DMS153 treated with DMSO at 0.1 percent for 48 hours (cell line): ENCODE measurements around the gene PRCD.
"Not testable (repeated sequence)": the region's sequence is repeated elsewhere in the genome, so short reads cannot be mapped to it uniquely, and the experiment has no call there.

Source experiments
- DNase-seq: peaks from one replicate; lab custom pipeline; 2025; ENCODE audit not compliant: unreplicated experiment; lab: John Stamatoyannopoulos, UW

Gene PRCD

DNA sequence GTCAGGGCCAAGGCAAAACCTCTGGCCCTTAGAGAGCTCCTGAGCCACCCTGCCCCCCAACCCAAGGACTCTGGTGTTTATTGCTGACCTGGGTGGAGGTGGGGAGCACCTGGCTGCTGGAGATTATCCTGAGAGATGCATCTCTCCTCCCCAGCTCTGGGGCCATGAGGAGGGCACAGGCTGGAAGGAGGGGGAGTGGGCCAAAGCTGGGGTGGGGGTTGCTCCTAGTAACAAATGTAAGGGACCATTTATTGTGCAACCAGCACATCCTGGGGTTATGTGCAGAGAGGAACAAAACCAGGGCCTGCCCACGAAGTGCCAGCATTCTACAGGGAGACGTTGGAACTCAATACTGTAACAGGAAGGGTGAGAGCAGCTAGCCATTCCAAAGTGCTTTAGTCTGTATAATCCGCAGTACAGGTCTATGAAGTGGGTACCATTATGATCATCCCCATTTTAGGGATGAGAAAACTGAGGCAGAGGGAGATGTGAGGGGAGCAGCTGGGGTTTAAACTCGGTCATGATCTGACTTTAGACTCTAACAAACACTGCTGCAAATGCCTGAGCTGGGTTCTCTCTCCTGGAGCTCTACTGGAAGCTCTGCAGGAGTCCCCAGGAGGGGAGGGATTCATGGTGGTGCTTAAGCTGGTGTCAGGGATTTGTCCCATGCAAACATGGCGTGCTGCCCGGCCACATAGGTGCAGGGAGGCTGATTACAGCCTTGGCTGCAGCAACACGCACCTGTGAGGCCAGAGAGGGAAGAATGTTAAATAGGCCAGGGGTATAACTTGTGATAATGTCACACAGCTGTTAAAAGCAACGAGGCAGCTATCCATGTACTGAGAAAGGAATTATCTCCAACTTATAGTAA lies 37.3 kb upstream of the PRCD start:
- no peak for DNase-seq

DNA sequence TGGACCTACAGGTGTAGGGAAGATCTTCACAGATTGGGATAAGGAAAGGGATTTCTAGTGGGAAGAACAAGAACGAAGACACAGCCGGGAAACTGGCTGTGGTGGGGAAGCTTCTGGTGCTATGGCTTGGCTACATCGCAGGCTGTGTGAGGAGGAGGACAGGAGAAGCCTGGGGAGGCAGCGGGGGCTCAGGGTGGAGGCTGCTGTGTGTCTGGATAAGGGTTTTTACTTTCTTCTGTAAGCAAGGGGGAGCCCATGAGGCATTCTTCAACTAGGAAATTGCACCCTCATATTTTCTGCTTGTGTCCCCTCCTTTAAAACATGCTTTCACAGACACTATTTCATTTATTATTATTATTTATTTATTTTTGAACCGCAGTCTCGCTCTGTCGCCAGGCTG lies 35.7 kb upstream of the PRCD start:
- no peak for DNase-seq

- peak; percentile 51 for DNase-seq
Measured at GRCh38 chr17:76506408-76507345, 33.2 kb upstream of the PRCD start.

DNA sequence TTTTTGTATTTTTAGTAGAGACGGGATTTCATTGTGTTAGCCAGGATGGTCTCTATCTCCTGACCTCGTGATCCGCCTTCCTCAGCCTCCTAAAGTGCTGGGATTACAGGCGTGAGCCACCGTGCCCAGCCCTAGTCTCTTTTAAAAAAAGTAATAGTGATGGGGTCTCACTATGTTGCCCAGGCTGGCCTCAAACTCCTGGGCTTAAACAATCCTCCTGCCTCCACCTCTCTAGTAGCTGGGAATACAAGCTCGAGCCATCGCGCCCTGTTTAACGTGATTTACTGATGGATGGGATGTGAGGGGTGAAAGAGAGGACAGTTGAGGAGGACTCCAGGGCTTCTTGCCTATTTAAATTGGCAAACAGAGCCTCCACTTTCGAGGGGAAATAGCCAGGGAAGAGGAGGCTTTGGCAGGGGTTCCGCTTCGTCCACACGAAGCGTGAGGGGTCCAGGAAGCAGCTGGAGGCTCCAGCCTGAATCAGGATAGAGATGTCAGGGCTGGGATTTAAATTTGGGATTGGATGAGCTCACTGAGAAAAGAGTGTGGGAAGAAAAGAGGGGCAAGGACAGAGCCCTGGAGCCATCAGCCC lies 31.3 kb upstream of the PRCD start:
- not testable (repeated sequence) for DNase-seq

DNA sequence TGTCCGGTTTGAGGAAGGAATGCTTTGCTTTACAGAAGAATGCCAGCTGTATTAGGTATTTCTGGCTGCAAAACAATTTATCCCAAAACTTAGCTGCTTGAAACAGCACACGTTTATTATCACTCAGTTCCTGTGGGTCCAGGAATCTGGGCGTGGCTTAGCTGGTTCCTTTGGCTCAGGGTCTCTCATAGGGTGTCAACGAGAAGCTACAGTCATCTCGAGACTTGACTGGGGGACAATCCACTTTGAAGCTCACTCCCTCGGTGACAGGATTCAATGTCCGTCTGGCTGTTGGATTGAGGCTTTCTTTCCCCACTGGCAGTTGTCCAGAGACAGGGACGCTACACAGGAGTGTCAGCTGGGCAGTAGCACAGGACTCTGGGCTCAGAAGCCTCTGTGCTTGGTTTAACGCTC lies 29.0 kb upstream of the PRCD start:
- DNase-seq, result no peak

- no peak for DNase-seq
Measured at GRCh38 chr17:76511668-76512365, 28.0 kb upstream of the PRCD start.

GRCh38 chr17:76512366-76513305 lies 27.2 kb upstream of the PRCD start:
- no peak for DNase-seq

DNA sequence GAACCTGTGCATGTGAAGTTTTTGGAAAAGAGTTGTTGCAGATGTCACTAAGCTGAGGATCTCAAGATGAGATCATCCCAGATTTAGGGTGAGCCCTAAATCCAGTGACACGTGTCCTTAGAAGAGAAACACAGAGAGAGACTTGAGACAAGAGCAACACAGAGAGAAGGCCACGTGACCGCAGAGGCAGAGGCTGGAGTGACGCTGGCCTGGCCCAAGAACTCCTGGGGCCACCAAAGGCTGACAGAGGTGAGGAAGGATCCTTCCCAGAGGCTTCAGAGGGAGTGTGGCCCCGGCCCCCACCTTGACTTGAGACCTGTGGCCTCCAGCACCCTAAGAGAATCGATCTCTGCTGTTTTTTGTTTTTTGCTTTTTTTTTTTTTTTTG lies 26.5 kb upstream of the PRCD start:
- DNase-seq, result no peak

DNA sequence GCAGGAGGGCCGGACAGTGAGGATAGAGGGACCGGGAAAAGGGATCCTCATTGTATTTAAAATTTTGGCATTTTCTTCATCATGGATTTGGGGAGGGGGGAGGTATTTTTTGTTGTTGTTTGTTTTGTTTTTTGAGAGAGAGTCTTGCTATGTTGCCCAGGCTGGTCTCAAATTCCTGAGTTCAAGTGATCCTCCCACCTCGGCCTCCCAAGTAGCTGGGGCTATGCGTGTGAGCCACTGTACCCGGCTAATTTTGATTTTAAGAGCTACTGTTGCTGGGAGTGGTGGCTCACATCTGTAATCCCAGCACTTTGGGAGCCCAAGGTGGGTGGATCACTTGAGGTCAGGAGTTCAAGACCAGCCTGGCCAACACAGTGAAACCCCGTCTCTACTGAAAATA lies 25.5 kb upstream of the PRCD start:
- DNase-seq, result not testable (repeated sequence)

DNA sequence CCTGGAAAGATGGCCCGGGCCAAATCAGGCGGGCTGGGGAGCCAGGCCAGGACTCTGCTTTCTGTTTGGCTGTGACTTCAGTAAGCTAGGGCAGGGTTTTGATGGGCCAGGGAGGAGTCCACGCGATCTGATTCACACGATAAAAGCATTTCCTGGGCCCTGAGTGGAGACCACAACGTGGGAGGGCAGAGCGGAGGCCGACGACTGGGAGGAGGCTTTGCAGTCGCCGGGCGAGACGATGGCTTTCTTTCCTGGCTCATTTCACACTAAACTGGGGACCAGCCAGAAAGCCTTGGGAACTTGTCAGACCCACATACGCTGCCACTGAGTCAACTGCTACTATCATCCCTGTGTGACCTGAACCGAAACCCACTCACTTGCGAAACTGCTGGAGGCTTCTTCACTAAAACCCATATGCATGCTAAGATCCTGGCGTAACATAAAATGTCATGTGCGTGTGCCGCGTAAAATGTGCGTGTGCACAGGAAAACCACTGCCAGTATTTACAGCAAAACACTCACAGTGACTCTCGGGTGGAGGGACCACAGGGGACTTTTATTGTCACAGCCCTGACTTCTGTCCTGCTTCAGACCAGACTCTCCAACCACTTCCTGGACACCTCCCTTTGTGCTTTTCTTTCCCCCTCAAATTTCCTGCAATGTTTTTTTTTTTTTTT lies 24.4 kb upstream of the PRCD start:
- DNase-seq, result no peak

DNA sequence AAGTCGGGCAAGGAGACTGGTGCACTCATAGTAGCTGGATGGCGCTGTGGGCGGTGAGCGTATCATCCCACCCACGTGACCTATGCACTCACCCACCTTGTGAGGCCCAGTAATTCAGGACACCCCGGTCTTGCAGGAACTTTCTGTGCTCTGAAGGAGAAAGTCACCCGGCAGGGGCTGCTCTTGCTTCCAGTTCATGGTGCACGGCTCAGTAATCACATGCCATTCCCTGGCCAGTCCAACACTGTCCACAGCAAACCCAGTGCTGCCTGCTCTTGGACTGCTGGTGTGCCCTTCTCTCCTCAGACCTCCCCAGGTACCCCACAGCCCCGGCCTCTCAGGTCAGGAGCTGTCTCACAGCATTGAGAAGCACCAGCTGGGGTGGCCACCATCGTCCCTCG lies 22.2 kb upstream of the PRCD start:
- no peak for DNase-seq

DNA sequence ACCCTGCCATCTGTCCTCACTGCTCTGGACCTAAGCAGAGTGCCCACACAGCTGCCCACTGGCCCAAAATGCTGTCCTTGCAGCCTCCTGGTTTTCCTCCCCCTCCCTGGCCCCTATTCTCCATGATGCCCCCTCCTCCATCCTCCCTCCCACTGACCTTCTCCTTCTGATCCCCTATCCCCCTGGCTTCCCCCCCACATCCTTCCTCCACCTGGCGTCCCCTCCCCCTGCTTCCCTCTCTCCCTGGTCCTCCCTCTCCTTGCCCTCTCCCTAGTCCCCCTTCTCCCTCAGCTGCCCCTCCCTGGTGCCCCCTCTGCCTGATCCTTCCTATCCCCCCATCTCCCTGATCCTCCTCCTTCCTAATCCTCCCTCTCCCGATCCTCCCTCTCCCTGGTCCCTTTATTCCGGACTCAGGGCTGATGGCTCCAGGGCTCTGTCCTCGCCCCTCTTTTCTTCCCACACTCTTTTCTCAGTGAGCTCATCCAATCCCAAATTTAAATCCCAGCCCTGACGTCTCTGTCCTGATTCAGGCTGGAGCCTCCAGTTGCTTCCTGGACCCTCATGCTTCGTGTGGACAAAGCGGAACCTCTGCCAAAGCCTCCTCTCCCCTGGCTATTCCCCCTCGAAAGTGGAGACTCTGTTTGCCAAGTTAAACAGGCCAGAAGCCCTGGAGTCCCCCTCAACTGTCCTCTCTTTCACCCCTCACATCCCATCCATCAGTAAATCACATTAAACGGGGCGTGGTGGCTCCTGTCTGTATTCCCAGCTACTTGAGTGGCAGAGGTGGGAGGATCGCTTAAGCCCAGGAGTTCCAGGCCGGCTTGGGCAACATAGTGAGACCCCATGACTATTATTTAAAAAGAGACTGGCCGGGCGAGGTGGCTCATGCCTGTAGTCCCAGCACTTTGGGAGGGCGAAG lies 20.5 kb upstream of the PRCD start:
- DNase-seq, result no peak

- DNase-seq, result no peak
Measured at GRCh38 chr17:76521262-76521661, 18.6 kb upstream of the PRCD start.

DNA sequence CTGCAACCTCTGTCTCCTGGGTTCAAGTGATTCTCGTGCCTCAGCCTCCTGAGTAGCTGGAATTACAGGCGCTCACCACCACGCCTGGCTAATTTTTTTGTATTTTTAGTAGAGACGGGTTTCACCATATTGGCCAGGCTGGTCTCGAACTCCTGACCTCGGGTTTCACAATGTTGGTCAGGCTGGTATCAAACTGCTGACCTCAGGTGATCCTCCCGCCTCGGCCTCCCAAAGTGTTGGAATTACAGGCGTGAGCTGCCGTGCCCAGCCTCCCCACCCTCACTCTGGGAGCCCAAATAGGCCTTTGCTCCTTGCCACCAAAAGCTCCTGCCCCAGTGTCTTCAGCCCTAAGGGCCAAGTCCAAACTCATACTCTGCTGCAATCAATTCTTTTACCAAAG lies 18.2 kb upstream of the PRCD start:
- DNase-seq, result not testable (repeated sequence)

DNA sequence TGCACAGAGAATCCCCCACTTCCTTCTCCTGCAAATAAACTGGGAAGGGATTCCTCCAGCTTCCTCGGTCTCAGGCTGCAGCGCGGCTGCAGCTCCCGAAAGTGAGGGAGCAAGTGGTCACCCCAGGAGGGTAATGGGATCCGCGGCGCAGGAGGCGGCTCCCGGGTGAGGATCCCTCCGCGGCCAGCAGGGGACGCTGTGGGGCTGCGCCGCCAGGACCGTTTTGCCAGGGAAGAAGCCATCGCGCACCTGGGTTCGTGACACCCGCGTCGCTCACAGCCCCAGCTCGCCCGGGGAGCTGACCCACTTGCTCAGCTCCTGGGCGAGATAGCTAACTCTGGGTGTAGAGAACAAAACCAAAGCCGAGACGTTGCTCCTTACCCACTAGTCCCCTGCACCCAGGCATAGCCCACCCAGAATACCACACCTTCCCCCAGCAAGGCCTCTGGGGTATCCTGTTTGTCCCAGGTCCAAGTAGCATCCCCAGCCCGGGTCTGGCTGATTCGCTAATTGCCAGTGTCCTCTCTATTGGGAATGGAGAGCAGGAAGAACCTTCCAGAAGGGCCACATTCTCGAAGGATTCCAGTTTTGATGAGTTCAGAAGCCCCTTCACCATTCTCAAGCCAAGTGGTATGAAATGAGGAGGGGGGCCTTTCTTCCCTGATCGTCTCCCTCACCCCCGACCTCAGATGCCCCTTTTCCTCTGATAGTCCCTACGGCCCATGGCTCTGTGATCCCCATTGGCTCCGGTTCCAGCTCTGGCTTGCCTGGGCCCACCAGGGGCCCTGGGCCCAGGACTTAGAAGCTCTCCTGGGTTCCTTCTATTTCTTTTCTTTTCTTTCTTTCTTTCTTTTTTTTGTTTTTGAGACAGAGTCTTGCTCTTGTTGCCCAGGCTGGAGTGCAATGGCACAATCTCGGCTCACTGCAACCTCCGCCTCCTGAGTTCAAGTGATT lies 16.5 kb upstream of the PRCD start:
- peak; percentile 22 for DNase-seq

- no peak for DNase-seq
Measured at GRCh38 chr17:76524598-76525512, 15.0 kb upstream of the PRCD start.
